Tibial nerve (tissue), 3 donors: Measurements from ENCODE around the gene KCNV2.

Experiments used
- POLR2A ChIP-seq, 2 donors: fragments of 450-650 bp; IDR thresholded peaks; one replicate each; pipeline ENCODE4 v1.6.1; 2017; ENCODE audit warnings: antibody characterized with exemption in 2 of 2, mild to moderate bottlenecking in 2 of 2, moderate library complexity in 2 of 2
- TF ChIP-seq, protein P1 (sequence below), 5 experiments: fragments of 200-600 bp in 3 of 5; fragments of 450-650 bp in 2 of 5; sonication (generic) in 3 of 5; IDR thresholded peaks; one replicate each; pipeline ENCODE4 v1.5.1; 2016 to 2019; ENCODE audit warnings: antibody characterized with exemption in 5 of 5, mild to moderate bottlenecking in 3 of 5, moderate library complexity in 2 of 5

DNA sequence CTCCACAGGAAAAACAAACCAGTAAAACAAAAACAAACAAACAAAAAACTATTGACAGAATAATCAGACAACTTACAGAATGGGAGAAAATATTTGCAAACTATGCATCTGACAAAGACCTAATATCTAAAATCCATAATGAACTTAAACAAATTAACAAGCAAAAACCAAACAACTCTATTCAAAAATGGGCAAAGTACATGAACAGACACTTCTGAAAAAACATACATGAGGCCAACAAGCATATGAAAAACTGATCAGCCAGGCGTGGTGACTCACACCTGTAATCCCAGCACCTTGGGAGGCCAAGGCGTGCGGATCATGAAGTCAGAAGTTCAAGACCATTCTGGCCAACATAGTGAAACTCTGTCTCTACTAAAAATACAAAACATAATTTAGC, 60.1 kb downstream of the KCNV2 start:
- TF ChIP-seq, protein P1, sequence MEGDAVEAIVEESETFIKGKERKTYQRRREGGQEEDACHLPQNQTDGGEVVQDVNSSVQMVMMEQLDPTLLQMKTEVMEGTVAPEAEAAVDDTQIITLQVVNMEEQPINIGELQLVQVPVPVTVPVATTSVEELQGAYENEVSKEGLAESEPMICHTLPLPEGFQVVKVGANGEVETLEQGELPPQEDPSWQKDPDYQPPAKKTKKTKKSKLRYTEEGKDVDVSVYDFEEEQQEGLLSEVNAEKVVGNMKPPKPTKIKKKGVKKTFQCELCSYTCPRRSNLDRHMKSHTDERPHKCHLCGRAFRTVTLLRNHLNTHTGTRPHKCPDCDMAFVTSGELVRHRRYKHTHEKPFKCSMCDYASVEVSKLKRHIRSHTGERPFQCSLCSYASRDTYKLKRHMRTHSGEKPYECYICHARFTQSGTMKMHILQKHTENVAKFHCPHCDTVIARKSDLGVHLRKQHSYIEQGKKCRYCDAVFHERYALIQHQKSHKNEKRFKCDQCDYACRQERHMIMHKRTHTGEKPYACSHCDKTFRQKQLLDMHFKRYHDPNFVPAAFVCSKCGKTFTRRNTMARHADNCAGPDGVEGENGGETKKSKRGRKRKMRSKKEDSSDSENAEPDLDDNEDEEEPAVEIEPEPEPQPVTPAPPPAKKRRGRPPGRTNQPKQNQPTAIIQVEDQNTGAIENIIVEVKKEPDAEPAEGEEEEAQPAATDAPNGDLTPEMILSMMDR (IDR thresholded peaks at IDR 0.05): no peak
- TF ChIP-seq POLR2A (IDR thresholded peaks at IDR 0.05): no peak
